ENCODE measurements around the gene TERC.
"Not testable (repeated sequence)": the region's sequence is repeated elsewhere in the genome, so short reads cannot be mapped to it uniquely, and the experiment has no call there.

Gene TERC

GRCh38 chr3:169772305-169772896, 7.5 kb upstream of the TERC start:
- FAIRE-seq (no peak), DNase-seq (ENCODE audit: insufficient read length, low spot score) (peak; percentile 7)

GRCh38 chr3:169771497-169772304, 6.8 kb upstream of the TERC start:
- FAIRE-seq: no peak
- DNase-seq (ENCODE audit: insufficient read length, low spot score): peak; percentile 7

- peak; percentile 56 for FAIRE-seq
- DNase-seq (ENCODE audit: insufficient read length, low spot score): peak; percentile 52
These were observed 4.7 kb upstream of the TERC start, which contains the start of gene ACTRT3 for GRCh38 chr3:169769287-169770181. TSS of gene ACTRT3 (minus strand) at chr3:169769561. CDS start at chr3:169769520, 41 bp downstream.

GRCh38 chr3:169764312-169764881, 463 bp downstream of the TERC start:
- DNase-seq (ENCODE audit: insufficient read length, low spot score): no peak
- peak; percentile 52 for FAIRE-seq

- no peak for FAIRE-seq
- DNase-seq (ENCODE audit: insufficient read length, low spot score): no peak
These were observed 4.4 kb downstream of the TERC start for GRCh38 chr3:169760479-169760878.

GRCh38 chr3:169759256-169759655, 5.6 kb downstream of the TERC start:
- FAIRE-seq: no peak
- DNase-seq (ENCODE audit: insufficient read length, low spot score): no peak

- DNase-seq (ENCODE audit: insufficient read length, low spot score): no peak
- no peak for FAIRE-seq
These were observed 6.4 kb downstream of the TERC start for GRCh38 chr3:169758359-169758994.

GRCh38 chr3:169755488-169755887, 9.4 kb downstream of the TERC start:
- FAIRE-seq: no peak
- no peak for DNase-seq (ENCODE audit: insufficient read length, low spot score)

- DNase-seq (ENCODE audit: insufficient read length, low spot score) (no peak), FAIRE-seq (no peak)
These were observed 10.1 kb downstream of the TERC start for GRCh38 chr3:169754711-169755110.

- no peak for DNase-seq (ENCODE audit: insufficient read length, low spot score)
These were observed 13.0 kb downstream of the TERC start for GRCh38 chr3:169751875-169752274.

GRCh38 chr3:169750665-169751064, 14.2 kb downstream of the TERC start:
- DNase-seq (ENCODE audit: insufficient read length, low spot score) (no peak), FAIRE-seq (no peak)

More at GRCh38 chr3:169751875-169752274, 13.0 kb downstream of the TERC start:
- FAIRE-seq: no peak

GRCh38 chr3:169748670-169749069, 16.2 kb downstream of the TERC start:
- no peak for FAIRE-seq
- DNase-seq (ENCODE audit: insufficient read length, low spot score): no peak

- FAIRE-seq (no peak), DNase-seq (ENCODE audit: insufficient read length, low spot score) (no peak)
These were observed 17.9 kb downstream of the TERC start for GRCh38 chr3:169746924-169747323.

- DNase-seq (ENCODE audit: insufficient read length, low spot score) (no peak), FAIRE-seq (peak; percentile 4)
These were observed 20.4 kb downstream of the TERC start for GRCh38 chr3:169744366-169745054.

GRCh38 chr3:169739067-169739466, 25.8 kb downstream of the TERC start:
- FAIRE-seq: no peak
- DNase-seq (ENCODE audit: insufficient read length, low spot score): no peak

- DNase-seq (ENCODE audit: insufficient read length, low spot score); FAIRE-seq: not testable (repeated sequence)
These were observed 33.0 kb downstream of the TERC start for GRCh38 chr3:169731857-169732256.

GRCh38 chr3:169722724-169723123, 42.1 kb downstream of the TERC start:
- DNase-seq (ENCODE audit: insufficient read length, low spot score): no peak
- FAIRE-seq: no peak

GRCh38 chr3:169718415-169718814, 46.4 kb downstream of the TERC start:
- FAIRE-seq; DNase-seq (ENCODE audit: insufficient read length, low spot score): not testable (repeated sequence)

All from GM19239 (cell line).